Uterus (tissue), 4 donors: ENCODE measurements around the gene FAM174C. TPM values are rescaled to one million over a fixed set of nuclear protein-coding genes. Genes with fewer than 3 reads are reported as not detected.

ENCODE experiments used
- DNase-seq, 2 donors: peaks; one replicate each; pipeline ENCODE4 v3.0.0-alpha.2; 2019 to 2020
- H3K27ac ChIP-seq, 2 donors: fragments of 200-600 bp; sonication (generic); 1 replicate in 1 of 2; 2 replicates in 1 of 2; pipeline ENCODE4 v1.5.1; 2016 to 2018
- H3K27me3 ChIP-seq, 2 donors: fragments of 200-600 bp; sonication (generic); one replicate each; pipeline ENCODE4 v1.5.1; 2018 to 2019; ENCODE audit warnings: control low read depth in 1 of 2
- H3K36me3 ChIP-seq, 2 donors: fragments of 200-600 bp; sonication (generic); one replicate each; pipeline ENCODE4 v1.5.1; 2019; ENCODE audit warnings: control low read depth in 1 of 2
- H3K4me1 ChIP-seq, 2 donors: fragments of 200-600 bp; sonication (generic); one replicate each; pipeline ENCODE4 v1.5.1; 2018 to 2019; ENCODE audit warnings: control low read depth in 1 of 2
- H3K4me3 ChIP-seq, 2 donors: fragments of 200-600 bp; sonication (generic); 1 replicate in 1 of 2; 2 replicates in 1 of 2; pipeline ENCODE4 v1.5.1; 2018 to 2019; ENCODE audit warnings: mild to moderate bottlenecking in 1 of 2
- H3K9me3 ChIP-seq, 2 donors: fragments of 200-600 bp; sonication (generic); one replicate each; pipeline ENCODE4 v1.5.1; 2019; ENCODE audit warnings: control low read depth in 1 of 2
- CTCF ChIP-seq, 4 experiments: fragments of 200-600 bp in 2 of 4; fragments of 450-650 bp in 2 of 4; sonication (generic) in 2 of 4; IDR thresholded peaks; one replicate each; pipeline ENCODE4 v1.5.1; 2016 to 2019; ENCODE audit warnings: antibody characterized with exemption in 4 of 4, mild to moderate bottlenecking in 2 of 4, moderate library complexity in 1 of 4
- POLR2A ChIP-seq, 2 donors: fragments of 450-650 bp; IDR thresholded peaks; one replicate each; pipeline ENCODE4 v1.6.1; 2016; ENCODE audit warnings: antibody characterized with exemption in 2 of 2, mild to moderate bottlenecking in 1 of 2, moderate library complexity in 1 of 2
- intact Hi-C: fragments of 100-400 bp; cut with DNase I; formaldehyde crosslinking; loops from one replicate; pipeline ENCODE4 v1.15.1; 2023; ENCODE audit warnings: low total_unique reads
- total RNA-seq, 4 donors: library from RNA; depleted of rRNA in 3 of 4; stranded (reverse); fragments of >200 nt in 3 of 4; gene quantifications; one replicate each; pipeline versions ENCODE4 v1.1.0 to v1.2.4, GENCODE V29; 2014 to 2023
- donor health status: DM: yes; HTN: yes; CAD: no.

The FAM174C gene
- total RNA-seq, 4 donors from 2014 or later = 2.1 to 24.3 (median 7.1) TPM

GRCh38 chr19:1228161-1228957 lies 47.0 kb upstream of the FAM174C start:
- Histone ChIP-seq H3K27me3 (no peaks in the 10 kb centered on the region), H3K4me1 (peaks cover 0 to 6% of the 10 kb centered on the region in 2 donors), H3K4me3 (no peak overlapping the region), H3K36me3 (no peaks in the 10 kb centered on the region), H3K27ac (no peak overlapping the region), H3K9me3 (no peaks in the 10 kb centered on the region)
- intact Hi-C loops = no loop called here
- TF ChIP-seq POLR2A (IDR thresholded peaks at IDR 0.05) (no peak), CTCF (IDR thresholded peaks at IDR 0.05) (no peak)
- DNase-seq = no peak

- intact Hi-C loops = no loop called here
- Histone ChIP-seq H3K4me3 (no peak overlapping the region), H3K9me3 (no peaks in the 10 kb centered on the region), H3K4me1 (no peaks in the 10 kb centered on the region), H3K36me3 (no peaks in the 10 kb centered on the region), H3K27ac (no peak overlapping the region), H3K27me3 (no peaks in the 10 kb centered on the region)
- no peak for DNase-seq
- TF ChIP-seq CTCF (IDR thresholded peaks at IDR 0.05) (no peak), POLR2A (IDR thresholded peaks at IDR 0.05) (no peak)
Measured at GRCh38 chr19:1229056-1229923, 46.0 kb upstream of the FAM174C start.

GRCh38 chr19:1229924-1230782 lies 45.2 kb upstream of the FAM174C start:
- H3K4me1 ChIP-seq = no peaks in the 10 kb centered on the region
- no peak overlapping the region for H3K27ac ChIP-seq
- TF ChIP-seq POLR2A (IDR thresholded peaks at IDR 0.05) (no peak), CTCF (IDR thresholded peaks at IDR 0.05) (no peak)
- intact Hi-C loops = no loop called here
- H3K27me3 ChIP-seq = no peaks in the 10 kb centered on the region
- DNase-seq = no peak
- H3K4me3 ChIP-seq = no peak overlapping the region
- H3K36me3 ChIP-seq = no peaks in the 10 kb centered on the region
- H3K9me3 ChIP-seq = no peaks in the 10 kb centered on the region

- DNase-seq = no peak
- Histone ChIP-seq H3K4me1 (no peaks in the 10 kb centered on the region), H3K4me3 (no peak overlapping the region), H3K27me3 (no peaks in the 10 kb centered on the region), H3K36me3 (no peaks in the 10 kb centered on the region), H3K9me3 (no peaks in the 10 kb centered on the region), H3K27ac (no peak overlapping the region)
- intact Hi-C loops = no loop called here
- TF ChIP-seq POLR2A (IDR thresholded peaks at IDR 0.05) = no peak
- TF ChIP-seq CTCF (IDR thresholded peaks at IDR 0.05) = no peak
Measured at GRCh38 chr19:1230783-1231489, 44.4 kb upstream of the FAM174C start.
